Mesenchymal stem cell (in vitro differentiated cells and primary cell): ENCODE results near the gene RSBN1.

Experiments
- DNase-seq: peaks from one replicate; pipeline ENCODE4 v3.0.0-alpha.2; 2013
- H2AFZ ChIP-seq: one replicate; pipeline ENCODE4 v1.6.1; 2013; ENCODE audit warnings: low read depth, mild to moderate bottlenecking, control low read depth, inconsistent platforms, low read length, moderate library complexity
- H2AK5ac ChIP-seq: 2 replicates; pipeline ENCODE4 v1.6.1; 2013; ENCODE audit warnings: low read length, moderate library complexity, mild to moderate bottlenecking, inconsistent platforms; ENCODE audit not compliant: severe bottlenecking
- H2BK120ac ChIP-seq: one replicate; pipeline ENCODE4 v1.6.1; 2013; ENCODE audit warnings: low read depth, mild to moderate bottlenecking, inconsistent platforms, low read length, moderate library complexity
- H2BK12ac ChIP-seq, 2 experiments: one replicate each; pipeline ENCODE4 v1.6.1; 2013; ENCODE audit warnings: inconsistent platforms in 2 of 2, low read length in 2 of 2, mild to moderate bottlenecking in 2 of 2, moderate library complexity in 2 of 2, control low read depth in 1 of 2
- H2BK15ac ChIP-seq: one replicate; pipeline ENCODE4 v1.6.1; 2013; ENCODE audit warnings: mild to moderate bottlenecking, low read depth, inconsistent platforms; ENCODE audit not compliant: poor library complexity, severe bottlenecking
- H2BK5ac ChIP-seq: 2 replicates; pipeline ENCODE4 v1.6.1; 2013; ENCODE audit warnings: low read depth, mild to moderate bottlenecking, low read length, control low read depth, inconsistent platforms; ENCODE audit not compliant: poor library complexity, severe bottlenecking
- H3K14ac ChIP-seq, 2 experiments: one replicate each; pipeline ENCODE4 v1.6.1; 2013; ENCODE audit warnings: inconsistent platforms in 2 of 2, low read length in 2 of 2, control low read depth in 1 of 2, mild to moderate bottlenecking in 1 of 2, moderate library complexity in 1 of 2
- H3K18ac ChIP-seq, 2 experiments: one replicate each; pipeline ENCODE4 v1.6.1; 2013; ENCODE audit warnings: inconsistent platforms in 2 of 2, low read length in 2 of 2, control low read depth in 1 of 2, low read depth in 1 of 2, mild to moderate bottlenecking in 1 of 2
- H3K23ac ChIP-seq, 2 experiments: one replicate each; pipeline ENCODE4 v1.6.1; 2013; ENCODE audit warnings: inconsistent platforms in 2 of 2, low read length in 2 of 2, mild to moderate bottlenecking in 2 of 2, moderate library complexity in 2 of 2, control low read depth in 1 of 2
- H3K27ac ChIP-seq: 2 replicates; pipeline ENCODE4 v1.5.1; 2013; ENCODE audit warnings: mild to moderate bottlenecking, moderate library complexity, low read length, control low read depth, inconsistent platforms; ENCODE audit not compliant: poor library complexity, severe bottlenecking
- H3K27me3 ChIP-seq, 2 experiments: 2 replicates each; pipeline versions ENCODE4 v1.6.1 to v1.7.0; 2013; ENCODE audit warnings: low read length in 2 of 2, mild to moderate bottlenecking in 2 of 2, moderate library complexity in 2 of 2, control low read depth in 1 of 2, inconsistent platforms in 1 of 2; ENCODE audit not compliant: control insufficient read depth in 1 of 2, insufficient read depth in 1 of 2
- H3K36me3 ChIP-seq, 2 experiments: 2 replicates each; pipeline versions ENCODE4 v1.6.1 to v1.7.0; 2013; ENCODE audit warnings: low read length in 2 of 2, control low read depth in 1 of 2, inconsistent platforms in 1 of 2, low read depth in 1 of 2, mild to moderate bottlenecking in 1 of 2; ENCODE audit not compliant: insufficient read depth in 2 of 2, control insufficient read depth in 1 of 2
- H3K4ac ChIP-seq, 2 experiments: one replicate each; pipeline ENCODE4 v1.6.1; 2013; ENCODE audit warnings: inconsistent platforms in 2 of 2, low read length in 2 of 2, mild to moderate bottlenecking in 2 of 2, moderate library complexity in 2 of 2, control low read depth in 1 of 2, low read depth in 1 of 2
- H3K4me1 ChIP-seq: 2 replicates; pipeline ENCODE4 v1.6.1; 2013; ENCODE audit warnings: low read depth, low read length, control low read depth; ENCODE audit not compliant: control insufficient read depth, insufficient read depth
- H3K4me2 ChIP-seq: 2 replicates; pipeline ENCODE4 v1.6.1; 2013; ENCODE audit warnings: low read length, mild to moderate bottlenecking, inconsistent platforms; ENCODE audit not compliant: poor library complexity, severe bottlenecking
- H3K4me3 ChIP-seq, 2 experiments: 2 replicates each; pipeline versions ENCODE4 v1.5.1 to v1.7.0; 2013; ENCODE audit warnings: low read length in 2 of 2, mild to moderate bottlenecking in 2 of 2, control low read depth in 1 of 2, low read depth in 1 of 2; ENCODE audit not compliant: insufficient read depth in 1 of 2
- H3K79me1 ChIP-seq: replicated peaks from 2 replicates; pipeline ENCODE4 v1.6.1; 2013; ENCODE audit warnings: mild to moderate bottlenecking, control low read depth, low read length, inconsistent platforms; ENCODE audit not compliant: poor library complexity, severe bottlenecking
- H3K9ac ChIP-seq: 2 replicates; pipeline ENCODE4 v1.7.0; 2013; ENCODE audit warnings: mild to moderate bottlenecking, low read length, moderate library complexity
- H3K9me3 ChIP-seq: 2 replicates; pipeline ENCODE4 v1.7.0; 2013; ENCODE audit warnings: mild to moderate bottlenecking, low read length; ENCODE audit not compliant: control insufficient read depth
- H4K8ac ChIP-seq: one replicate; pipeline ENCODE4 v1.6.1; 2013; ENCODE audit warnings: inconsistent platforms, mild to moderate bottlenecking, low read length, moderate library complexity
- H4K91ac ChIP-seq: one replicate; pipeline ENCODE4 v1.6.1; 2013; ENCODE audit warnings: mild to moderate bottlenecking, low read length, inconsistent platforms
- WGBS: methylation state at CpG from one replicate; pipeline ENCODE4 v1.1.7; 2013; ENCODE audit warnings: mixed read lengths; 5-methylcytosine and 5-hydroxymethylcytosine counted together

The RSBN1 gene

GRCh38 chr1:113808450-113809195, 3.7 kb downstream of the RSBN1 start:
- Histone ChIP-seq H3K4me1 (peaks cover 5% of the 10 kb centered on the region), H3K9ac (peak overlapping the region; percentile 4), H3K27me3 (no peaks in the 10 kb centered on the region), H2AFZ (no peak overlapping the region), H3K27ac (no peak overlapping the region), H3K4ac (no peak overlapping the region), H3K4me3 (no peak overlapping the region), H2BK12ac (no peak overlapping the region), H3K14ac (no peak overlapping the region), H3K23ac (no peak overlapping the region), H2AK5ac (no peak overlapping the region), H2BK5ac (no peak overlapping the region), H3K18ac (no peak overlapping the region), H3K36me3 (no peaks in the 10 kb centered on the region), H3K9me3 (no peaks in the 10 kb centered on the region), H2BK120ac (no peak overlapping the region), H3K79me1 (peaks cover 3% of the 10 kb centered on the region), H2BK15ac (no peak overlapping the region), H4K91ac (no peak overlapping the region), H3K4me2 (no peak overlapping the region), H4K8ac (no peak overlapping the region)
- DNase-seq = no peak
- WGBS = 100% methylated on average over 3 of the region's 4 CpGs

GRCh38 chr1:113805639-113806038, 6.6 kb downstream of the RSBN1 start:
- no peak for DNase-seq
- Histone ChIP-seq H3K4me2 (no peak overlapping the region), H4K91ac (no peak overlapping the region), H2BK15ac (no peak overlapping the region), H3K27ac (no peak overlapping the region), H2AFZ (no peak overlapping the region), H3K4ac (no peak overlapping the region), H3K79me1 (peaks cover 3% of the 10 kb centered on the region), H3K23ac (no peak overlapping the region), H3K4me3 (no peak overlapping the region), H2AK5ac (no peak overlapping the region), H3K14ac (no peak overlapping the region), H3K9ac (no peak overlapping the region), H2BK12ac (no peak overlapping the region), H4K8ac (no peak overlapping the region), H2BK5ac (no peak overlapping the region), H3K18ac (no peak overlapping the region), H3K9me3 (no peaks in the 10 kb centered on the region), H3K27me3 (no peaks in the 10 kb centered on the region), H3K36me3 (no peaks in the 10 kb centered on the region), H3K4me1 (peaks cover 3% of the 10 kb centered on the region), H2BK120ac (no peak overlapping the region)
- WGBS = over 99% methylated on average over 4 of the region's 4 CpGs

GRCh38 chr1:113805256-113805531, 7.1 kb downstream of the RSBN1 start:
- Histone ChIP-seq H2BK120ac (no peak overlapping the region), H2BK15ac (no peak overlapping the region), H3K4ac (no peak overlapping the region), H2BK5ac (no peak overlapping the region), H3K9ac (no peak overlapping the region), H3K14ac (no peak overlapping the region), H3K18ac (no peak overlapping the region), H2BK12ac (no peak overlapping the region), H3K79me1 (peaks cover 3% of the 10 kb centered on the region), H3K27me3 (no peaks in the 10 kb centered on the region), H3K36me3 (no peaks in the 10 kb centered on the region), H4K91ac (no peak overlapping the region), H3K9me3 (no peaks in the 10 kb centered on the region), H2AK5ac (no peak overlapping the region), H2AFZ (no peak overlapping the region), H3K4me2 (no peak overlapping the region), H3K4me3 (no peak overlapping the region), H4K8ac (no peak overlapping the region), H3K23ac (no peak overlapping the region), H3K27ac (no peak overlapping the region), H3K4me1 (peaks cover 3% of the 10 kb centered on the region)
- DNase-seq = no peak
- WGBS = 82% methylated on average over 3 of the region's 6 CpGs

DNA sequence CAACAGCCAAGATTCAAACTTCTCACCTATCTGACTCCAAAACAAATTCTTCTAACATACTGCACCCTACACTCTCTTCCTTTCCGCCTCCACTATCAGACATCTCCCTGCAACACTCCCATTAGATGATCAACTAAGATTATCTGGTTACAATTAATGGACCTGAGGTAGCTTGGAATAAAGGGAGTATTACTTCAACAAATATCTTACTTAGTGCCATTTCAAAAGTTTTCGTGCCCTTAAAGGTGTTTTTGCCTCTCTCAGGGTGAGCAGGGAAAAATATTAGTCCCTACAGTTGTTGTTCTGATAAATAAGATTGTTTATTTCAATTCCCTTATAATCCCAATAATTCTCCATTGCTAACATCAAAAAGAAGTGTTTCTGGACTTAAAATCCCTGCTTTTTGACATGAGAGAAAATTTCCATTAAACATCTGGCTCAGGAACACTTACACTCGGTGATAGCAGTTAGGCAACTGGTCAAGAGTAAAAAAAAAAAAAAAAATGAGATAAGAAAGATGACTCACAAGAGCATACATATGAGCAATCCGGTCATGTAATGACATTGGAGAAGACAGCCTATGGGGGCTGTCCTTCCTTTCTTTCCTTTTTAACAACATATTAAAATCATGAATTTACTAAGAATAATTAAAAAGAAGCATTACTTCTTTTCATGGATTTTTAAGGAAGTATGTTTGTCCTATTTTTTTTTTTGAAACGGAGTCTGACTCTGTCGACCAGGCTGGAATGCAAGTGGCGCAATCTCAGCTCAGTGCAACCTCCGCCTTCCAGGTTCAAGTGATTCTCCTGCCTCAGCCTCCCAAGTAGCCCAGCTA, 7.6 kb downstream of the RSBN1 start:
- Histone ChIP-seq H2AFZ (no peak overlapping the region), H3K4me1 (peaks cover 3% of the 10 kb centered on the region), H4K8ac (no peak overlapping the region), H3K23ac (no peak overlapping the region), H3K9me3 (no peaks in the 10 kb centered on the region), H3K18ac (no peak overlapping the region), H2BK120ac (no peak overlapping the region), H2BK5ac (peak overlapping the region; percentile 57), H3K36me3 (no peaks in the 10 kb centered on the region), H3K27me3 (no peaks in the 10 kb centered on the region), H3K27ac (no peak overlapping the region), H3K9ac (peak overlapping the region; percentile 53), H3K79me1 (peaks cover 3% of the 10 kb centered on the region), H3K14ac (no peak overlapping the region), H4K91ac (no peak overlapping the region), H2AK5ac (no peak overlapping the region), H2BK12ac (no peak overlapping the region), H3K4ac (no peak overlapping the region), H2BK15ac (no peak overlapping the region), H3K4me2 (no peak overlapping the region), H3K4me3 (no peak overlapping the region)
- WGBS = 79% methylated on average over 4 of the region's 8 CpGs
- peak; percentile 89 for DNase-seq
